HepG2 (cell line): Measurements from ENCODE around the gene GRM2. TPM values are rescaled to one million over a fixed set of nuclear protein-coding genes. Genes with fewer than 3 reads are reported as not detected.

Experiments used
- AHDC1 ChIP-seq: sonication (generic); formaldehyde crosslinking; IDR thresholded peaks from 2 replicates; pipeline ENCODE4 v1.5.1; 2020; ENCODE audit warnings: mild to moderate bottlenecking, missing genetic modification reagents, borderline replicate concordance
- ATF6 ChIP-seq: sonication (generic); formaldehyde crosslinking; conservative IDR thresholded peaks from 2 replicates; pipeline ENCODE4 v1.4.0; 2020; ENCODE audit warnings: missing genetic modification reagents
- GPBP1L1 ChIP-seq: sonication (generic); formaldehyde crosslinking; IDR thresholded peaks from 2 replicates; pipeline ENCODE4 v1.5.0; 2020; ENCODE audit warnings: mild to moderate bottlenecking, missing genetic modification reagents
- KDM1A ChIP-seq: IDR thresholded peaks from 2 replicates; pipeline ENCODE4 v1.6.1; 2016; ENCODE audit warnings: missing compliant biosample characterization
- KLF16 ChIP-seq, 2 experiments: sonication (generic) in 1 of 2; formaldehyde crosslinking in 1 of 2; IDR thresholded peaks; 2 replicates each; pipeline versions ENCODE4 v1.6.1 to v1.8.0; 2016 to 2023; ENCODE audit warnings: missing genetic modification reagents in 2 of 2, missing compliant biosample characterization in 1 of 2
- SRSF1 ChIP-seq: fragments of 200-400 bp; formaldehyde crosslinking; optimal IDR thresholded peaks from 2 replicates; pipeline ENCODE3; 2017; ENCODE audit warnings: mild to moderate bottlenecking, low read depth, low read length, moderate library complexity
- UBTF ChIP-seq: sonication (generic); formaldehyde crosslinking; IDR thresholded peaks from 2 replicates; pipeline ENCODE4 v1.4.0; 2020; ENCODE audit warnings: mild to moderate bottlenecking, missing genetic modification reagents
- XRCC5 ChIP-seq: fragments of 200-400 bp; formaldehyde crosslinking; optimal IDR thresholded peaks from 2 replicates; pipeline ENCODE3; 2017; ENCODE audit warnings: mild to moderate bottlenecking, low read length
- ZBTB21 ChIP-seq: sonication (generic); formaldehyde crosslinking; IDR thresholded peaks from 2 replicates; pipeline ENCODE4 v1.4.0; 2020; ENCODE audit warnings: missing genetic modification reagents
- ZNF180 ChIP-seq: sonication (generic); formaldehyde crosslinking; IDR thresholded peaks from 2 replicates; pipeline ENCODE4 v1.4.0; 2020; ENCODE audit warnings: low read depth, missing genetic modification reagents, borderline replicate concordance
- ZNF282 ChIP-seq: fragments of 450-650 bp; IDR thresholded peaks from 2 replicates; pipeline ENCODE4 v1.6.1; 2018; ENCODE audit not compliant: partially characterized antibody
- ZNF329 ChIP-seq: sonication (generic); formaldehyde crosslinking; IDR thresholded peaks from 2 replicates; pipeline ENCODE4 v1.9.0; 2021; ENCODE audit warnings: low read depth, mild to moderate bottlenecking, missing genetic modification reagents
- ZNF383 ChIP-seq: sonication (generic); formaldehyde crosslinking; IDR thresholded peaks from 2 replicates; pipeline ENCODE4 v1.4.0; 2020; ENCODE audit warnings: missing genetic modification reagents, mild to moderate bottlenecking, borderline replicate concordance
- ZNF589 ChIP-seq: sonication (generic); formaldehyde crosslinking; conservative IDR thresholded peaks from 2 replicates; pipeline ENCODE4 v1.8.0; 2022; ENCODE audit warnings: mild to moderate bottlenecking, moderate library complexity, missing genetic modification reagents
- ZSCAN20 ChIP-seq: sonication (generic); formaldehyde crosslinking; IDR thresholded peaks from 2 replicates; pipeline ENCODE4 v1.4.0; 2020; ENCODE audit warnings: missing genetic modification reagents, mild to moderate bottlenecking, borderline replicate concordance
- polyA plus RNA-seq, 8 experiments: library from polyadenylated mRNA; depleted of rRNA in 3 of 8; stranded (reverse) in 7 of 8; unstranded in 1 of 8; fragments of >200 nt; fragmentation: Illumina TruSeq in 4 of 8; extraction: Trizol in 4 of 8; gene quantifications; 2 replicates each; pipeline versions ENCODE4 v1.2.1 to v1.2.3, GENCODE V29; 2011 to 2016; ENCODE audit warnings: low read depth in 4 of 8, missing spikeins in 1 of 8, mixed read lengths in 1 of 8; ENCODE audit not compliant: insufficient read depth in 1 of 8
- total RNA-seq, 5 experiments: library from RNA; depleted of rRNA; stranded (reverse); fragments of >200 nt; fragmentation: Illumina TruSeq; extraction: Trizol; gene quantifications; 2 replicates each; pipeline ENCODE4 v1.2.3, GENCODE V29; 2016; ENCODE audit warnings: low read depth in 1 of 5

The GRM2 gene
- total and polyA plus RNA-seq, 2 of the 13 experiments (the other 11 are each of a cell fraction or from before 2014, with no cell fraction given) = 0.04 to 0.07 TPM

- TF ChIP-seq KLF16 (CRISPR knock-in tag; IDR thresholded peaks at IDR 0.05) (no peak; a peak in 1 of 4 replicates), ZSCAN20 (CRISPR knock-in tag) (peak; percentile 49; the same call in 1 of the 2 replicates), ZBTB21 (CRISPR knock-in tag) (no peak), ZNF180 (CRISPR knock-in tag) (no peak), ZNF589 (CRISPR knock-in tag) (peak; percentile 20; the same call in 1 of the 2 replicates), KDM1A (CRISPR knock-in tag) (no peak), ZNF383 (no peak), AHDC1 (CRISPR knock-in tag) (no peak), XRCC5 (no peak), ZNF282 (no peak), UBTF (no peak), ZNF329 (CRISPR knock-in tag) (no peak), GPBP1L1 (CRISPR knock-in tag) (no peak), SRSF1 (no peak), ATF6 (CRISPR knock-in tag) (no peak)
These were observed 35.8 kb upstream of the GRM2 start, which contains the start of gene TEX264 (continued) for GRCh38 chr3:51670823-51671733.
